HCT116 (cell line): Measurements from ENCODE around the gene GTF2H3.

Source experiments
- CEBPB ChIP-seq: IDR thresholded peaks from 2 replicates; pipeline ENCODE4 v1.6.1; 2012; ENCODE audit warnings: low read depth
- CTCF ChIP-seq, 3 experiments: fragments of 200-600 bp in 1 of 3; sonication (generic) in 1 of 3; IDR thresholded peaks in 2 of 3; conservative IDR thresholded peaks in 1 of 3; 2 replicates each; pipeline ENCODE4 v1.5.1; 2012 to 2017; ENCODE audit warnings: low read depth in 2 of 3, low read length in 2 of 3, antibody characterized with exemption in 1 of 3, borderline replicate concordance in 1 of 3, control low read depth in 1 of 3, mild to moderate bottlenecking in 1 of 3, mixed read lengths in 1 of 3, mixed run types in 1 of 3, moderate library complexity in 1 of 3; ENCODE audit not compliant: insufficient read depth in 1 of 3
- EGR1 ChIP-seq: IDR thresholded peaks from 2 replicates; pipeline ENCODE4 v1.6.1; 2012; ENCODE audit warnings: low read depth
- EZH2phosphoT487 ChIP-seq: fragments of 200-600 bp; IDR thresholded peaks from 2 replicates; pipeline ENCODE4 v1.6.1; 2018; ENCODE audit warnings: antibody characterized with exemption, borderline replicate concordance
- POLR2A ChIP-seq: IDR thresholded peaks from 2 replicates; pipeline ENCODE4 v1.7.0; 2011; ENCODE audit warnings: borderline replicate concordance; ENCODE audit not compliant: insufficient read depth, insufficient read length; ENCODE audit errors: extremely low read depth
- POLR2AphosphoS5 ChIP-seq: IDR thresholded peaks from 2 replicates; pipeline ENCODE4 v1.6.1; 2011; ENCODE audit warnings: mild to moderate bottlenecking, low read depth, low read length, moderate library complexity
- SIN3A ChIP-seq: IDR thresholded peaks from 2 replicates; pipeline ENCODE4 v1.6.1; 2012; ENCODE audit warnings: low read depth
- YY1 ChIP-seq: IDR thresholded peaks from 2 replicates; pipeline ENCODE4 v1.6.1; 2011; ENCODE audit warnings: low read length, low read depth, moderate library complexity, mild to moderate bottlenecking; ENCODE audit not compliant: insufficient replicate concordance; ENCODE audit errors: extremely low read depth

GRCh38 chr12:123614531-123614930 is 19.1 kb upstream of the GTF2H3 start:
- TF ChIP-seq CTCF (IDR thresholded peaks at IDR 0.05 in 2 of 3, conservative IDR thresholded peaks at IDR 0.05 in 1 of 3; ENCODE audit: borderline replicate concordance in 1 of 3, insufficient read depth in 1 of 3, low read depth in 2 of 3, low read length in 2 of 3) (no peak), SIN3A (no peak), EZH2phosphoT487 (no peak), YY1 (no peak), POLR2A (no peak), POLR2AphosphoS5 (no peak), CEBPB (no peak), EGR1 (no peak)
